Esophagus muscularis mucosa (tissue), 4 donors: ENCODE data around the gene SUPT4H1. TPM values are rescaled to one million over a fixed set of nuclear protein-coding genes. Genes with fewer than 3 reads are reported as not detected.

Experiments used
- DNase-seq: peaks from one replicate; pipeline ENCODE4 v3.0.0-alpha.2; 2017; ENCODE audit errors: extremely low spot score
- H3K27ac ChIP-seq, 4 donors: fragments of 200-600 bp; sonication (generic); replicated peaks in 1 of 4; 1 replicate in 3 of 4; 2 replicates in 1 of 4; pipeline ENCODE4 v1.5.1; 2016 to 2019; ENCODE audit warnings: mild to moderate bottlenecking in 1 of 4
- H3K27me3 ChIP-seq, 4 donors: fragments of 200-600 bp; sonication (generic); one replicate each; pipeline versions ENCODE4 v1.5.1 to v1.6.0; 2016 to 2019
- H3K36me3 ChIP-seq, 4 donors: fragments of 200-600 bp; sonication (generic); one replicate each; pipeline ENCODE4 v1.5.1; 2016 to 2019
- H3K4me1 ChIP-seq, 4 donors: fragments of 200-600 bp; sonication (generic); one replicate each; pipeline ENCODE4 v1.5.1; 2016 to 2019
- H3K4me3 ChIP-seq, 4 donors: fragments of 200-600 bp; sonication (generic); 1 replicate in 2 of 4; 2 replicates in 2 of 4; pipeline ENCODE4 v1.5.1; 2016 to 2019; ENCODE audit warnings: mild to moderate bottlenecking in 4 of 4, moderate library complexity in 1 of 4
- H3K9me3 ChIP-seq, 4 donors: fragments of 200-600 bp; sonication (generic); 1 replicate in 3 of 4; 2 replicates in 1 of 4; pipeline ENCODE4 v1.5.1; 2016 to 2019
- EP300 ChIP-seq: sonication (generic); formaldehyde crosslinking; IDR thresholded peaks from one replicate; pipeline ENCODE4 v1.6.1; 2017; ENCODE audit warnings: antibody characterized with exemption
- POLR2A ChIP-seq: fragments of 450-650 bp; IDR thresholded peaks from one replicate; pipeline ENCODE4 v1.6.1; 2017; ENCODE audit warnings: antibody characterized with exemption, moderate library complexity, mild to moderate bottlenecking, low read depth
- POLR2AphosphoS5 ChIP-seq, 2 donors: sonication (generic); formaldehyde crosslinking; IDR thresholded peaks; one replicate each; pipeline ENCODE4 v1.6.1; 2017; ENCODE audit warnings: antibody characterized with exemption in 2 of 2
- WGBS: methylation state at CpG from one replicate; pipeline ENCODE4 v1.1.5; 2018; 5-methylcytosine and 5-hydroxymethylcytosine counted together
- intact Hi-C: fragments of 100-400 bp; cut with DNase I; formaldehyde crosslinking; loops from one replicate; pipeline ENCODE4 v1.15.1; 2023
- total RNA-seq, 4 donors: library from RNA; depleted of rRNA; stranded (reverse); fragments of >200 nt; gene quantifications; one replicate each; pipeline versions ENCODE4 v1.1.0 to v1.2.1, GENCODE V29; 2016
- TF ChIP-seq, protein P1 (sequence below), 3 experiments: fragments of 200-600 bp in 2 of 3; fragments of 450-650 bp in 1 of 3; sonication (generic) in 2 of 3; IDR thresholded peaks; one replicate each; pipeline ENCODE4 v1.5.1; 2017 to 2019; ENCODE audit warnings: antibody characterized with exemption in 3 of 3, mild to moderate bottlenecking in 2 of 3, moderate library complexity in 1 of 3

The SUPT4H1 gene
- total RNA-seq, 4 donors from 2014 or later = 35.3 to 59.6 (median 47.0) TPM

DNA sequence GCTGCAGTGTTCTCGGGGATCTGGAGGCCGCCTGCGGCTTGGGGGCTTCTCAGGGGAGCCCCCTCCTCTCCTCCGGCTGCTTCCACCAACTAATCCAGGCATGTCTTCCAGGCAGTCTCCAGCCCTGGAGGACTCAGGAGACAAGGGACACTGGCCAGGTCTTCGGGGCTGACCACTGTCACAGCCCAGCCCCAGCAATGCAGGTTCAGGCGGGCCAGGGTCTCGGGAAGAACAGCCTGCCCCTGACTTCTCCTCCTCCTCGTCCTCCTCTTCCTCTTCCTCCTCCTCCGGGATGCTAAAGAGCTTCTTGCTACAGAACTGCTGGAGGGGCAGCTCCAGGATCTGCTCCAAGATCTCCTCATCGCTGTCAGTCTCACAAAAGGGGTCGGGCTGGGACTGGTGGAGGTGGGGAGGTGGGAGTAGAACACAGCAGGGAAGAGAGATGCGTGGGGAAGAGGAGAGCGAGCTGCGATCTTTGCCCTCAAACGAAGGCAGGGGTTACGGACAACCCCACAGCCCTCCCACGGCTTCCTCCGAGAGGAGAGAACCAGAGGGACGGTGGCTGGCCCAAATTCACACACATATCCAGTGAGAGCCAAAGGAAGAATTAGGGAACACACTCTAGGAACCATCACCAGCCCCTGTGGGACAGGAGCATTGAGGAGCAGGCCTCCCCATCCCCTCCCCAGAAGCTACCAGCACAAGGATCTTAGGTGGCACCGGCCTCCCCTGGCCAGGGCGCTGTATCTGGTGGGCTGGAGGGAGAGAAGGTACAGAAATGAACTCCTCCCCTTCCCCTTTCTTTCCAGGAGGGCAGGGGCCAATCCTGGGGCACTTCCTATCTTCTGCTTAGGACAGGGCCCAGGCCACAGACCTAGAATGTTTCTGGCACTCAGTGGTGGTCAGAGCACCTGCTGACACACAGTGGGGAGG is 42.8 kb downstream of the SUPT4H1 start:
- WGBS = 79% methylated on average over 14 of the region's 21 CpGs
- no peak overlapping the region for H3K27ac ChIP-seq
- DNase-seq = peak; percentile 89
- TF ChIP-seq, protein P1, sequence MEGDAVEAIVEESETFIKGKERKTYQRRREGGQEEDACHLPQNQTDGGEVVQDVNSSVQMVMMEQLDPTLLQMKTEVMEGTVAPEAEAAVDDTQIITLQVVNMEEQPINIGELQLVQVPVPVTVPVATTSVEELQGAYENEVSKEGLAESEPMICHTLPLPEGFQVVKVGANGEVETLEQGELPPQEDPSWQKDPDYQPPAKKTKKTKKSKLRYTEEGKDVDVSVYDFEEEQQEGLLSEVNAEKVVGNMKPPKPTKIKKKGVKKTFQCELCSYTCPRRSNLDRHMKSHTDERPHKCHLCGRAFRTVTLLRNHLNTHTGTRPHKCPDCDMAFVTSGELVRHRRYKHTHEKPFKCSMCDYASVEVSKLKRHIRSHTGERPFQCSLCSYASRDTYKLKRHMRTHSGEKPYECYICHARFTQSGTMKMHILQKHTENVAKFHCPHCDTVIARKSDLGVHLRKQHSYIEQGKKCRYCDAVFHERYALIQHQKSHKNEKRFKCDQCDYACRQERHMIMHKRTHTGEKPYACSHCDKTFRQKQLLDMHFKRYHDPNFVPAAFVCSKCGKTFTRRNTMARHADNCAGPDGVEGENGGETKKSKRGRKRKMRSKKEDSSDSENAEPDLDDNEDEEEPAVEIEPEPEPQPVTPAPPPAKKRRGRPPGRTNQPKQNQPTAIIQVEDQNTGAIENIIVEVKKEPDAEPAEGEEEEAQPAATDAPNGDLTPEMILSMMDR (IDR thresholded peaks at IDR 0.05) = no peak
- no peaks in the 10 kb centered on the region for H3K9me3 ChIP-seq
- H3K27me3 ChIP-seq = no peaks in the 10 kb centered on the region
- H3K36me3 ChIP-seq = peaks cover 0 to 50% (median 13%) of the 10 kb centered on the region in 4 donors
- H3K4me3 ChIP-seq = no peak overlapping the region
- H3K4me1 ChIP-seq = peaks cover 0 to 4% (median 0%) of the 10 kb centered on the region in 4 donors
- intact Hi-C loops = no loop called here

GRCh38 chr17:58308173-58308984 is 43.6 kb downstream of the SUPT4H1 start:
- Histone ChIP-seq H3K27me3 (no peaks in the 10 kb centered on the region), H3K4me3 (no peak overlapping the region), H3K27ac (no peak overlapping the region), H3K36me3 (peaks cover 0 to 50% (median 13%) of the 10 kb centered on the region in 4 donors), H3K9me3 (no peaks in the 10 kb centered on the region), H3K4me1 (peaks cover 0 to 6% (median 0%) of the 10 kb centered on the region in 4 donors)
- 76% methylated on average over 15 of the region's 32 CpGs for WGBS
- TF ChIP-seq POLR2A = no peak
- no peak for TF ChIP-seq EP300
- TF ChIP-seq, protein P1 (IDR thresholded peaks at IDR 0.05) = no peak
- TF ChIP-seq POLR2AphosphoS5 (IDR thresholded peaks at IDR 0.05) = no peak
- DNase-seq = peak; percentile 75
- intact Hi-C loops = no loop called here

- Histone ChIP-seq H3K27ac (no peak overlapping the region), H3K4me3 (no peak overlapping the region), H3K36me3 (peaks cover 0 to 52% (median 13%) of the 10 kb centered on the region in 4 donors), H3K9me3 (no peaks in the 10 kb centered on the region), H3K4me1 (peaks cover 0 to 6% (median 0%) of the 10 kb centered on the region in 4 donors), H3K27me3 (no peaks in the 10 kb centered on the region)
- intact Hi-C loops = no loop called here
- peak; percentile 66 for DNase-seq
- 84% methylated on average over 19 of the region's 20 CpGs for WGBS
- TF ChIP-seq EP300 (no peak), POLR2AphosphoS5 (IDR thresholded peaks at IDR 0.05) (no peak), POLR2A (no peak)
- TF ChIP-seq, protein P1 (IDR thresholded peaks at IDR 0.05) = no peak
Measured at GRCh38 chr17:58307468-58308172, 44.4 kb downstream of the SUPT4H1 start.

- H3K27me3 ChIP-seq = no peaks in the 10 kb centered on the region
- H3K9me3 ChIP-seq = no peaks in the 10 kb centered on the region
- no peak for TF ChIP-seq POLR2A
- no peak for TF ChIP-seq EP300
- TF ChIP-seq, protein P1 (IDR thresholded peaks at IDR 0.05) = no peak
- TF ChIP-seq POLR2AphosphoS5 (IDR thresholded peaks at IDR 0.05) = no peak
- H3K36me3 ChIP-seq = peaks cover 0 to 63% (median 17%) of the 10 kb centered on the region in 4 donors
- no peak overlapping the region for H3K4me3 ChIP-seq
- no peak overlapping the region for H3K27ac ChIP-seq
- peaks cover 0 to 6% (median 0%) of the 10 kb centered on the region in 4 donors for H3K4me1 ChIP-seq
- DNase-seq = peak; percentile 82
- intact Hi-C loops = no loop called here
- WGBS = 77% methylated on average over 15 of the region's 19 CpGs
Measured at GRCh38 chr17:58306131-58306951, 45.7 kb downstream of the SUPT4H1 start.
